GM19397 (cell line): ENCODE results near the gene ADPRHL1.
"Not testable (repeated sequence)": the region's sequence is repeated elsewhere in the genome, so short reads cannot be mapped to it uniquely, and the experiment has no call there.

Experiments
- ATAC-seq: cut with Tn5 transposase; IDR thresholded peaks from one replicate; pipeline ENCODE4 v1.9.1; 2021; ENCODE audit warnings: mild to moderate bottlenecking, moderate library complexity; ENCODE audit not compliant: unreplicated experiment

The ADPRHL1 gene

GRCh38 chr13:113483081-113483480 lies 29.8 kb upstream of the ADPRHL1 start:
- ATAC-seq: no peak

- ATAC-seq: no peak
These were observed 25.9 kb upstream of the ADPRHL1 start for GRCh38 chr13:113479179-113479578.

GRCh38 chr13:113477724-113478123 lies 24.4 kb upstream of the ADPRHL1 start:
- ATAC-seq: no peak

- ATAC-seq: no peak
These were observed 23.5 kb upstream of the ADPRHL1 start for GRCh38 chr13:113476811-113477210.

GRCh38 chr13:113475911-113476310 lies 22.6 kb upstream of the ADPRHL1 start:
- no peak for ATAC-seq

GRCh38 chr13:113475280-113475679 lies 22.0 kb upstream of the ADPRHL1 start:
- no peak for ATAC-seq

GRCh38 chr13:113474179-113474578 lies 20.9 kb upstream of the ADPRHL1 start:
- no peak for ATAC-seq

GRCh38 chr13:113472355-113473025 lies 19.2 kb upstream of the ADPRHL1 start:
- ATAC-seq: no peak

GRCh38 chr13:113471844-113472243 lies 18.6 kb upstream of the ADPRHL1 start:
- ATAC-seq: no peak

- ATAC-seq: not testable (repeated sequence)
These were observed 17.4 kb upstream of the ADPRHL1 start for GRCh38 chr13:113470635-113471163.

GRCh38 chr13:113470073-113470472 lies 16.8 kb upstream of the ADPRHL1 start:
- ATAC-seq: no peak

- no peak for ATAC-seq
These were observed 16.3 kb upstream of the ADPRHL1 start for GRCh38 chr13:113469582-113469981.

GRCh38 chr13:113468472-113469201 lies 15.3 kb upstream of the ADPRHL1 start:
- no peak for ATAC-seq

GRCh38 chr13:113468029-113468428 lies 14.7 kb upstream of the ADPRHL1 start:
- no peak for ATAC-seq

- no peak for ATAC-seq
These were observed 13.1 kb upstream of the ADPRHL1 start for GRCh38 chr13:113466383-113466782.

- ATAC-seq: no peak
These were observed 12.0 kb upstream of the ADPRHL1 start for GRCh38 chr13:113465300-113465699.

GRCh38 chr13:113464476-113464875 lies 11.2 kb upstream of the ADPRHL1 start:
- ATAC-seq: no peak

- ATAC-seq: no peak
These were observed 7.9 kb upstream of the ADPRHL1 start for GRCh38 chr13:113461022-113461751.

- ATAC-seq: no peak
These were observed 7.3 kb upstream of the ADPRHL1 start for GRCh38 chr13:113460599-113460998.

GRCh38 chr13:113460064-113460555 lies 6.8 kb upstream of the ADPRHL1 start:
- ATAC-seq: no peak
